ENCODE measurements around the gene SPEG.

Gene SPEG

DNA sequence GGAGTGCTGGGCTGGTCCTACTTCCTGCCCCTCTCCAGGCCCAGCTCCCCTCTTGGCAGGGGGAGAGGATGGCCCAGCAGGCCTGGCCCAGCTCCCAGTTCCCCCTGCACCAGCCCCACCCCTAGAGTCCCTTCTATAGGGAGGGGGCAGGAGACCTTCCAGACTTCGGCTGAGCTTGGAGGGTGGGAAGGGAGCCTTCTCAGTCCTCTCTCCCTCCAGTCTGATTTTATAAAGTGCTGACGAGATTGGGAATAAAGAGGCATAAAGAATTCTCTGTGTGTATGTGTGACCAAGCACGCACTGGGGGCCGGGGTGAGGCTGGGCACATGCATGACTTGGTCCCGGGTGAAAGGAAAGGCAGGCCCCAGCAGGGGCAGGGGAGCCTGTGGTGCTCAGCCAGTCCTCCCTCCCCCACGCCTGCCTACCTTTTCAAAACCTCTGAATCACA, 103.9 kb downstream of the SPEG start:
- DNase-seq: no peak

GRCh38 chr2:219538956-219539788, 104.5 kb downstream of the SPEG start:
- DNase-seq: no peak

GRCh38 chr2:219539926-219540678, 105.5 kb downstream of the SPEG start:
- no peak for DNase-seq

- no peak for DNase-seq
Observed at GRCh38 chr2:219540784-219541504, 106.3 kb downstream of the SPEG start.

DNA sequence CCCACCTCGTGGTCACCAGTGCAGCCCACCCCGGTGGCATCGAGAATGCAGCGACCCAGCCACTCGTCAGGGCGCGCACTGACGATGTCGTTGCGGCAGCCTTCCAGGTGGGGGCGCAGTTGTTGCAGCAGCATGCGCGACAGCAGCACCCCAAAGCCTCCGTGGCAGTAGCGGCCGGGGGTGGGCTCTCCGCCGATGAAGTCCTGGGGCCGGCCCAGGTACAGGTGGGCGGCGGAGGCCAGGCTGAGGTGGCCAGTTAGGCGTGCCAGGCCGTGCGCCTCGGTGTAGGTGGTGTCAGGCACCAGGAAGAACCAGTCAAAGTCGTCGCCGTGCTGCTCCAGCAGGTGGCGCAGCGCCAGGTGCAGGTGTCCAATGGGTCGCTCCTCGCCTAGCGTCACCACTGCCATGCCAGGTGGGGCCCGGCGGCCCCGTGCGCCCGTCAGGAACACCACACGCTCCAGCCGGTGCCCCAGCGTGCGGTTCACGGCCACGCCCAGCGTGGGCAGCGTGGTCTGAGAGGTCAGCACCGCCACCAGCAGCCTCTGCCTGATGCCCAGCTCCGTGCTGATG, 107.1 kb downstream of the SPEG start:
- DNase-seq: peak; percentile 80

GRCh38 chr2:219542931-219543595, 108.4 kb downstream of the SPEG start:
- no peak for DNase-seq

- peak; percentile 87 for DNase-seq
Observed at GRCh38 chr2:219543596-219544358, 109.1 kb downstream of the SPEG start, which contains the start of the genes CHPF and TMEM198. Gene CHPF (minus strand): TSS chr2:219543809. CDS start chr2:219543538, 271 bp downstream. Gene TMEM198 (plus strand): TSS chr2:219544028. CDS start chr2:219544728, 700 bp downstream.

DNA sequence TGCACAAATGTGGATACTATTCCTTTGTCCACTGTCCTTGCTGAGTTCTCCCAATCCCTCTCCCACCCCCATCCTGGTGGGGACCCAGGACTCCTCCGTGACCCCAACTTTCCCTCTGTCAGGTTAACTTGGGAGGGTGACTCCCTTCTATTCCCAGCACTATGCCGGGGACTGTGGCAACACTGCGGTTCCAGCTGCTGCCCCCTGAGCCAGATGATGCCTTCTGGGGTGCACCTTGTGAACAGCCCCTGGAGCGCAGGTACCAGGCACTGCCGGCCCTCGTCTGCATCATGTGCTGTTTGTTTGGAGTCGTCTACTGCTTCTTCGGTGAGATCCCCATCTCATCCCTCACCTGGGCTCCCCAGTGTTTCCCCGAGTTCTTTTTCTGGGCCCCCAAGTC, 109.9 kb downstream of the SPEG start:
- no peak for DNase-seq

DNA sequence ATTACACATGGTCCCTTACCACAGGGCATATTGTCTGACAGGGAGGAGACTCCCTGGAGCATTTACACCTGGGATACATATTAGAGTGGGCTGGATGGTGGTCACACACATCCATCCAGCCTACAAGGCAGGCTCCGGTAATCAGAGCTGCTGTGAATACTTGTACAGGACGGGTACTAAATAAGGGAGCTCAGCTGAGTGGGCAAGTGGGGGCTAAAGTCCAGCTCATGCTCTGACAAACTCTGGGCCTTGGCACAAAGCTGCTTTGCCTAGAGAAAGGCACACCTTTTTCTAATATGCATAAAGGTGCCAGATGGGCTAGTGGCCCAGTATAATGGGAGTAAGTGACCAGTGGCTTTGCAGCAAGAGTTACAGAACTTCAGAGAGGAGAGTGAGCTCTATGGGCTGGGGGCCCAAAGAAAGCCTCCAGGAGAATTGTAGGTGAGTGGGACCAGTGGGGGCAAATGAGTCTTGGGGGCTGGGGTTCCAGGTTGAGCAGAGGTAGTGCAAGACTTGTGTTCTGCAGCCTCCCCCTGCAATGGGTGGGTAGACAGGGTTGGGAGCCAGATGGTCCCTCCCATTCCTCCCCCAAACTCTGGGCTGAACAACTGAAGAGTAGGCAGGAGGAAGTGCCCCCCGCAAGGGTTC, 110.8 kb downstream of the SPEG start:
- DNase-seq: no peak

DNA sequence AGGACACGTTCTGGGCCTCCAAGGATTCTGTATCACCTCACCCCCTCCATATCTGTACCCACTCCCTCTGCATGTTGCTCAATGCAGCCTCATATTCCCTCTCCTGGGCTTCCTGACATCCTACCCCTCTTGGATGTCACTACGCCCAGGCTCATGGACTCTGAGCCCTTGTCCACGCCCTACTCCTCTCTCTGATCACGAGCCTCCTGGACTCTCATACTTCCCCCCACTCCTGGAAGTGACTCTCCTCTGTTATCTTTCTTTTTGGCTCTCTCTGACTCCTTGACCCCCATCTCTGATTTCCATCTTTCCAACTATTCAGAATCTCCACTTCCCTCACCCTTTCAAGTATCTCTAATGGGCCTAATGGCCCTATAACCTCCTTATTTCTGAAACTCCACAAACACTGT, 111.3 kb downstream of the SPEG start:
- no peak for DNase-seq

DNA sequence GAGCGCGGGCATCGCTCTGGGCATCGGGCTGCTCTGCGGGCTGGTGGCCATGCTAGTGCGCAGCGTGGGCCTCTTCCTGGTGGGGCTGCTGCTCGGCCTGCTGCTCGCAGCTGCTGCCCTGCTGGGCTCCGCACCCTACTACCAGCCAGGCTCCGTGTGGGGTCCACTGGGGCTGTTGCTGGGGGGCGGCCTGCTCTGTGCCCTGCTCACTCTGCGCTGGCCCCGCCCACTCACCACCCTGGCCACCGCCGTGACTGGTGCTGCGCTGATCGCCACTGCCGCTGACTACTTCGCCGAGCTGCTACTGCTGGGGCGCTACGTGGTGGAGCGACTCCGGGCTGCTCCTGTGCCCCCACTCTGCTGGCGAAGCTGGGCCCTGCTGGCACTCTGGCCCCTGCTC, 113.0 kb downstream of the SPEG start:
- no peak for DNase-seq

Data from activated effector memory CD4-positive, alpha-beta T cell treated with Interleukin-2 at 50 U/mL for 16 hours (primary cell).